Osteoblast (primary cell): ENCODE data around the gene PKP3. TPM values are rescaled to one million over a fixed set of nuclear protein-coding genes. Genes with fewer than 3 reads are reported as not detected.

Experiments
- DNase-seq: peaks from one replicate; pipeline ENCODE4 v3.0.0; 2011; ENCODE audit warnings: low spot score, mixed read lengths; ENCODE audit not compliant: insufficient read length; ENCODE audit errors: missing footprints
- H2AFZ ChIP-seq: 2 replicates; pipeline ENCODE4 v1.6.0; 2011; ENCODE audit warnings: mild to moderate bottlenecking, low read length
- H3K27ac ChIP-seq: 2 replicates; pipeline ENCODE4 v1.5.1; 2011; ENCODE audit warnings: mild to moderate bottlenecking, low read depth, low read length, moderate library complexity
- H3K27me3 ChIP-seq: 2 replicates; pipeline ENCODE4 v1.6.0; 2012; ENCODE audit warnings: mild to moderate bottlenecking, control low read depth, inconsistent platforms, low read length, moderate library complexity; ENCODE audit not compliant: insufficient read depth
- H3K36me3 ChIP-seq: 2 replicates; pipeline ENCODE4 v1.5.1; 2011; ENCODE audit warnings: mild to moderate bottlenecking, low read length, control low read depth, moderate library complexity; ENCODE audit not compliant: insufficient read depth
- H3K4me1 ChIP-seq: 2 replicates; pipeline ENCODE4 v1.5.1; 2011; ENCODE audit warnings: mild to moderate bottlenecking, low read length, control low read depth, moderate library complexity; ENCODE audit not compliant: insufficient read depth
- H3K4me2 ChIP-seq: 2 replicates; pipeline ENCODE4 v1.6.0; 2011; ENCODE audit warnings: mild to moderate bottlenecking, low read length; ENCODE audit not compliant: insufficient read depth
- H3K4me3 ChIP-seq: fragments of 200-600 bp; sonication (generic); 3 replicates; pipeline ENCODE4 v1.5.1; 2012; ENCODE audit warnings: mild to moderate bottlenecking, low read length, inconsistent platforms; ENCODE audit not compliant: insufficient read depth
- H3K79me2 ChIP-seq: 2 replicates; pipeline ENCODE4 v1.6.0; 2012; ENCODE audit warnings: mild to moderate bottlenecking, low read length, control low read depth, inconsistent platforms; ENCODE audit not compliant: insufficient read depth
- H3K9me3 ChIP-seq: 2 replicates; pipeline ENCODE4 v1.5.1; 2011; ENCODE audit warnings: low read depth, low read length, control low read depth
- H4K20me1 ChIP-seq: 2 replicates; pipeline ENCODE4 v1.6.0; 2012; ENCODE audit warnings: mild to moderate bottlenecking, low read length, control low read depth; ENCODE audit not compliant: insufficient read depth
- CTCF ChIP-seq: IDR thresholded peaks from 2 replicates; pipeline ENCODE4 v1.5.1; 2011; ENCODE audit warnings: mild to moderate bottlenecking, low read depth, low read length, moderate library complexity; ENCODE audit errors: extremely low read depth
- total RNA-seq: library from RNA; depleted of rRNA; stranded (reverse); fragments of >200 nt; gene quantifications from 2 replicates; pipeline ENCODE4 v1.2.3, GENCODE V29; 2012

The PKP3 gene
- total RNA-seq, 1 donor = 2.5 TPM

GRCh38 chr11:447923-448731, 54.1 kb downstream of the PKP3 start:
- peaks cover 37% of the 10 kb centered on the region for H3K79me2 ChIP-seq
- H3K27ac ChIP-seq = peak overlapping the region; percentile 78
- H3K9me3 ChIP-seq = no peaks in the 10 kb centered on the region
- H4K20me1 ChIP-seq = peaks cover 19% of the 10 kb centered on the region
- peak; percentile 81 for TF ChIP-seq CTCF
- H2AFZ ChIP-seq = peak overlapping the region; percentile 90
- H3K36me3 ChIP-seq = peaks cover 3% of the 10 kb centered on the region
- peak overlapping the region; percentile 74 for H3K4me2 ChIP-seq
- peaks cover 25% of the 10 kb centered on the region for H3K4me1 ChIP-seq
- peaks cover 5% of the 10 kb centered on the region for H3K27me3 ChIP-seq
- peak; percentile 99 for DNase-seq
- H3K4me3 ChIP-seq = peak overlapping the region; percentile 87

GRCh38 chr11:449889-450808, 56.1 kb downstream of the PKP3 start, which contains the start of gene PTDSS2:
PTDSS2 (plus strand) TSS chr11:450279; CDS start chr11:450456, 177 bp downstream.
- TF ChIP-seq CTCF = no peak
- peak; percentile 99 for DNase-seq
- Histone ChIP-seq H3K36me3 (peaks cover 10% of the 10 kb centered on the region), H3K79me2 (peaks cover 53% of the 10 kb centered on the region), H3K27me3 (no peaks in the 10 kb centered on the region), H3K4me3 (peak within 1 kb of the TSS; percentile 94), H3K9me3 (no peaks in the 10 kb centered on the region), H3K27ac (peak within 1 kb of the TSS; percentile 89), H4K20me1 (peaks cover 22% of the 10 kb centered on the region), H3K4me2 (peak within 1 kb of the TSS; percentile 96), H3K4me1 (peaks cover 21% of the 10 kb centered on the region), H2AFZ (peak within 1 kb of the TSS; percentile 95)

GRCh38 chr11:450809-451451, 56.9 kb downstream of the PKP3 start:
- Histone ChIP-seq H3K9me3 (no peaks in the 10 kb centered on the region), H2AFZ (peak overlapping the region; percentile 95), H3K36me3 (peaks cover 10% of the 10 kb centered on the region), H3K4me2 (peak overlapping the region; percentile 96), H3K4me1 (peaks cover 21% of the 10 kb centered on the region), H3K4me3 (peak overlapping the region; percentile 94), H3K27ac (peak overlapping the region; percentile 89), H3K27me3 (no peaks in the 10 kb centered on the region), H3K79me2 (peaks cover 60% of the 10 kb centered on the region), H4K20me1 (peaks cover 22% of the 10 kb centered on the region)
- peak; percentile 98 for DNase-seq
- TF ChIP-seq CTCF = peak; percentile 20
